DND-41 (cell line): ENCODE data around the gene MDFI.

Source experiments
- CTCF ChIP-seq: IDR thresholded peaks from 2 replicates; pipeline ENCODE4 v1.5.1; 2012; ENCODE audit warnings: borderline replicate concordance, low read length, moderate library complexity, mild to moderate bottlenecking; ENCODE audit not compliant: poor library complexity, severe bottlenecking; ENCODE audit errors: extremely low read depth
- EZH2 ChIP-seq: IDR thresholded peaks from 3 replicates; pipeline ENCODE4 v1.6.1; 2012; ENCODE audit warnings: borderline replicate concordance, low read depth, mild to moderate bottlenecking, moderate library complexity, low read length, inconsistent platforms; ENCODE audit not compliant: severe bottlenecking

- TF ChIP-seq CTCF: no peak
- no peak for TF ChIP-seq EZH2
Measured at GRCh38 chr6:41626917-41627316, 11.4 kb upstream of the MDFI start.
